Measurements from ENCODE around the gene KRTAP5-3. TPM values are rescaled to one million over a fixed set of nuclear protein-coding genes. Genes with fewer than 3 reads are reported as not detected.
"Not testable (repeated sequence)": the region's sequence is repeated elsewhere in the genome, so short reads cannot be mapped to it uniquely, and the experiment has no call there.

Gene KRTAP5-3
- total RNA-seq, 4 donors from 2014 or later = 16.2 TPM; not detected in 3

DNA sequence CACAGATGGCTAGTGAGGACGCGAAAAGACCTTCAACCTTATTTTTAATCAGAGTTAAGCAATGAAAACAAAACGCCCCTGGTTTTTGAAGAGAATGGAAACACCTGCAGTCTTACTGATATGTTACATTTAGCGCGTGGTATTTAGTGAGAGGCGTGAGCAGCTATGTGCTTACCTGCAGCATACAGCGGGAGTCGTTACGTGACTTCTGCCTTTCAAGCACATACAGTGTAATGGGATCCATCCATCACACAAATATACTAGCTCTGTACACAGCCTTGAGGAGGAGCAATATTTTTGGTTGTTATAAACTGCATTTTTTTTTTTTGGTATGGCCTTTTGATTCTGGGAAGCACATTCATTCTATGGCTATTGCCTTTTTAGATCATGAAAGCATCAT, 15.6 kb downstream of the KRTAP5-3 start:
- no peak for DNase-seq (ENCODE audit: low spot score in 2 of 2)
- no peak overlapping the region for H3K4me3 ChIP-seq (ENCODE audit: low read depth, poor library complexity, severe bottlenecking)
- WGBS, 2 donors = 81 to 82% methylated on average over 9 of the region's 9 CpGs
- intact Hi-C loops (cut with DNase I; ENCODE audit: low total_unique reads) = no loop called here
- no peak for TF ChIP-seq POLR2A (IDR thresholded peaks at IDR 0.05)

GRCh38 chr11:1589996-1590395, 18.3 kb downstream of the KRTAP5-3 start:
- intact Hi-C loops (cut with DNase I; ENCODE audit: low total_unique reads) = no loop called here
- DNase-seq (ENCODE audit: low spot score in 2 of 2) = no peak
- WGBS, 2 donors = 93 to 95% methylated on average over 6 of the region's 6 CpGs
- TF ChIP-seq POLR2A (IDR thresholded peaks at IDR 0.05) = no peak
- no peak for TF ChIP-seq CTCF (IDR thresholded peaks at IDR 0.05)
- H3K4me3 ChIP-seq (ENCODE audit: low read depth, poor library complexity, severe bottlenecking) = no peak overlapping the region

DNA sequence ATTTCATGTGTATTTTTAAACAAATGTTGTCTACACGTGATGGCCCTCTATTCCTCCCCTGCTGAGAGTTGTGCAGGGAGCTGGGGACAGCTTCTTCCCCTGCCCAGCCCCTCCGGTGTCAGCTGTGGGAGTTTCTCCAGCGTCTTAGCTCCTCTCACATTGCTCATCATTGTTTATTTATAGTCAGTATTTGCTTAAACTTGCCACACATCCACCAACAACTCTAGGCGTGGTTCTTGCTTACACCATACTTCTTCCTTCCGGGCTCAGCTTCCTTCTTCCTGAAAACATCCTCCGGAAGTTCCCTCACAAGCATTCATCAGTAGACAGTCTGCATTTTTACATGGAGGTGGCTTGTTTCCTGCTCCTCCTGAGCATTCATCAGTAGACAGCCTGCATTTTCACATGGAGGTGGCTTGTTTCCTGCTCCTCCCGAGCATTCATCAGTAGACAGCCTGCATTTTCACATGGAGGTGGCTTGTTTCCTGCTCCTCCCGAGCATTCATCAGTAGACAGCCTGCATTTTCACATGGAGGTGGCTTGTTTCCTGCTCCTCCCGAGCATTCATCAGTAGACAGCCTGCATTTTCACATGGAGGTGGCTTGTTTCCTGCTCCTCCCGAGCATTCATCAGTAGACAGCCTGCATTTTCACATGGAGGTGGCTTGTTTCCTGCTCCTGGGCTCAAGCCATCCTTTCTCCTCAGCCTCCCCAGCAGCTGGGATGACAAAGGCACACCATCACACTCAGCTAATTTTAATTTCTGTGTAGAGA, 18.9 kb downstream of the KRTAP5-3 start:
- H3K4me3 ChIP-seq (ENCODE audit: low read depth, poor library complexity, severe bottlenecking); intact Hi-C loops (cut with DNase I; ENCODE audit: low total_unique reads): not testable (repeated sequence)
- peak in 1 of 2 donors; percentile 49 for DNase-seq (ENCODE audit: low spot score in 2 of 2)
- WGBS, 2 donors = 19 to 25% methylated on average over 8 to 9 of the region's 10 CpGs

GRCh38 chr11:1586699-1587098, 21.6 kb downstream of the KRTAP5-3 start:
- TF ChIP-seq CTCF (IDR thresholded peaks at IDR 0.05) (no peak), POLR2A (IDR thresholded peaks at IDR 0.05) (no peak)
- H3K4me3 ChIP-seq (ENCODE audit: low read depth, poor library complexity, severe bottlenecking) = no peak overlapping the region
- no peak for DNase-seq (ENCODE audit: low spot score in 2 of 2)
- intact Hi-C loops (cut with DNase I; ENCODE audit: low total_unique reads) = no loop called here
- WGBS, 2 donors = 73 to 80% methylated on average over 2 of the region's 2 CpGs

- DNase-seq (ENCODE audit: low spot score in 2 of 2); H3K4me3 ChIP-seq (ENCODE audit: low read depth, poor library complexity, severe bottlenecking); intact Hi-C loops (cut with DNase I; ENCODE audit: low total_unique reads): not testable (repeated sequence)
- 40 to 74% methylated on average over 3 to 6 of the region's 9 CpGs for WGBS, 2 donors
These were observed 23.4 kb downstream of the KRTAP5-3 start, which contains the start of gene KRTAP5-1 for GRCh38 chr11:1584661-1585370. TSS of gene KRTAP5-1 (minus strand) at chr11:1585283. CDS start at chr11:1585249, 34 bp downstream.

GRCh38 chr11:1582909-1583308, 25.4 kb downstream of the KRTAP5-3 start:
- H3K4me3 ChIP-seq (ENCODE audit: low read depth, poor library complexity, severe bottlenecking); DNase-seq (ENCODE audit: low spot score in 2 of 2); intact Hi-C loops (cut with DNase I; ENCODE audit: low total_unique reads): not testable (repeated sequence)
- 68 to 72% methylated on average over 2 of the region's 2 CpGs for WGBS, 2 donors

DNA sequence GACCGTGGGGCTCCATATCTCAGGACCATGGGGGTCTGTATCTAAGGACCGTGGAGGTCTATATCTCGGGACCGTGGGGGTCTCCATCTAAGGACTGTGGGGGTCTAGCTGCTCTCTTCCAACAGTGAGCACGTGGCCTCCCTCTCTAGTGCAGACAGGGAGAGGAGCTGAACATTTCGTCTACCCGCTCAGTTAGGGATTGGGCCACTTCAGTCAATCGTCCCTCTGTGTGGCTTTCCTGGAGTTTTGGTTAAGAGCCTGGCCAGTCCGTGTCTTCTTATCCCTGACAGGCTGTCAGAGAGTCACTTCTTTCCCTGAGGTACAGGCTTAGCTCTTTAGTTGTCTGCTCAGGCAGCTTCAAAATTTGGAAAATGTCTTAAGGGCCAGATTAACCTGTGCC, 26.3 kb downstream of the KRTAP5-3 start:
- H3K4me3 ChIP-seq (ENCODE audit: low read depth, poor library complexity, severe bottlenecking) = no peak overlapping the region
- WGBS, 2 donors = 87 to 89% methylated on average over 9 of the region's 9 CpGs
- TF ChIP-seq CTCF (IDR thresholded peaks at IDR 0.05) (no peak), POLR2A (IDR thresholded peaks at IDR 0.05) (no peak)
- intact Hi-C loops (cut with DNase I; ENCODE audit: low total_unique reads) = no loop called here
- no peak for DNase-seq (ENCODE audit: low spot score in 2 of 2)

Measured in lower leg skin (tissue), 4 donors.